ENCODE measurements around the gene A2ML1.
"Not testable (repeated sequence)": the region's sequence is repeated elsewhere in the genome, so short reads cannot be mapped to it uniquely, and the experiment has no call there.

Gene A2ML1

DNA sequence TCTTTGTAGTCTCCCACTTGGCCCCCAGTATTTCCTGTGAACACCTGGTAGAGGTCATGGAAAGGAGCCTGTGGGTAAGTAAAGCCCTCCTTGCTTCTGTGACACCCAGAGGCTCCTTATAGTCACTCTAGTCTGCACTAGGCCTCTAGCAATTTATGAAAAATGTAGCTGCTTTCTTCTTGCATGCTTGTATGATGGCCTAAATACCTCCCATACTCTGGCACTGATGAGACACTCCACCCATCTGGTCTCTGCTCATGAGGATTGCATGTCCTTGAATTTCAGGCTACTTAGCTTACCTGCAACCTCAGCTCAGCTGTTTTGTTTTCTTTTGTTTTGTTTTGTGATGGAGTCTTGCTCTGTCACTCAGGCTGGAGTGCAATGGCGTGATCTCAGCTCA, 4.6 kb upstream of the A2ML1 start:
- DNase-seq (ENCODE audit: low read depth in 3 of 3), result no peak

DNA sequence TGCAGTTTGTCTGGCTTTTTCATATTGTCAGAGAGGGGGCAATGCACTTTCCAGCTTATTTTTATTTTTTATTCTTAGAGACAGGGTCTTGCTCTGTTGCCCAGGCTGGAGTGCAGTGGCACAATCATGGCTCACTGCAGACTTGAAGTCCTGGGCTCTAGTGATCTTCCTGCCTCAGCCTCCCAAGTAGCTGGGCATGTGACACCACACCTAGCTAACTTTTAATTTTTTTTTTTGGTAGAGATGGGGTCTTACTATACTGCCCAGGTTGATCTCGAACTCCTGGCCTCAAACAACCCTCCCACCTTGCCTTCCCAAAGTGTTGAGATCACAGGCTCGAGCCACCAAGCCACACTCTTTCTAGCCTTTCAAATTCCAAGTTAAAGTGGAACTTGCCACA, 3.9 kb upstream of the A2ML1 start:
- DNase-seq (ENCODE audit: low read depth in 3 of 3), result no peak

- DNase-seq (ENCODE audit: low read depth in 3 of 3), result no peak
These were observed 2.8 kb upstream of the A2ML1 start for GRCh38 chr12:8819666-8819980.

DNA sequence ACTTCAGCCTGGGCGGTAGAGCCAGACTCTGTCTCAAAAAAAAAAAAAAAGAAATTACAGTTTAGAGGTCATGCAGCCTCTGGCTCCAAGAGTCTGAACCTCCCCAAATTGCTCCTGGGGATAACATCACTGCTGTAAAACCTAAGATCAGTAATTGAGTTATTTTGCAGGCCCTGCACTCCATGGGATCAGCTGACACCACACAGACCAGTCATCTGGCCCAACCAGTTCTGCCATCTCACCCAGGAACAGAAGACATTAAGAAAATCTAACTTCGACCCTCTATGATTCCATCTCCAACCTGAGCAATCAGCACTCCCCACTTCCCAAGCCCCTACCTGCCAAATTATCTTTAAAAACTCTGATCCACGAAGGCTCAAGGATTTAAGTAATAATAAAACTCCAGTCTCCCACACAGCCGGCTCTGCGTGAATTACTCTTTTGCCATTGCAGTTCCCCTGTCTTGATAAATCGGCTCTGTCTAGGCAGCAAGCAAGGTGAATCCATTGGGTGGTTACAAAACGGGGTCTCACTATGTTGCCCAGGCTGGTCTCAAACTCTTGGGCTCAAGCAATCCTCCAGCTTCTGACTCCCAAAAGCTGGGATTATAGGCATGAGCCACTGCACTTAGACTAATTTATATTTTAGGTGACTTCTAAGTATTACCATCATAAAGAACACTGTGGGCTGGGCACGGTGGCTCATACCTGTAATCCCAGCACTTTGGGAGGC, 1.6 kb upstream of the A2ML1 start:
- not testable (repeated sequence) for DNase-seq (ENCODE audit: low read depth in 3 of 3)

GRCh38 chr12:8821591-8821990, 830 bp upstream of the A2ML1 start:
- DNase-seq (ENCODE audit: low read depth in 3 of 3), result no peak

DNA sequence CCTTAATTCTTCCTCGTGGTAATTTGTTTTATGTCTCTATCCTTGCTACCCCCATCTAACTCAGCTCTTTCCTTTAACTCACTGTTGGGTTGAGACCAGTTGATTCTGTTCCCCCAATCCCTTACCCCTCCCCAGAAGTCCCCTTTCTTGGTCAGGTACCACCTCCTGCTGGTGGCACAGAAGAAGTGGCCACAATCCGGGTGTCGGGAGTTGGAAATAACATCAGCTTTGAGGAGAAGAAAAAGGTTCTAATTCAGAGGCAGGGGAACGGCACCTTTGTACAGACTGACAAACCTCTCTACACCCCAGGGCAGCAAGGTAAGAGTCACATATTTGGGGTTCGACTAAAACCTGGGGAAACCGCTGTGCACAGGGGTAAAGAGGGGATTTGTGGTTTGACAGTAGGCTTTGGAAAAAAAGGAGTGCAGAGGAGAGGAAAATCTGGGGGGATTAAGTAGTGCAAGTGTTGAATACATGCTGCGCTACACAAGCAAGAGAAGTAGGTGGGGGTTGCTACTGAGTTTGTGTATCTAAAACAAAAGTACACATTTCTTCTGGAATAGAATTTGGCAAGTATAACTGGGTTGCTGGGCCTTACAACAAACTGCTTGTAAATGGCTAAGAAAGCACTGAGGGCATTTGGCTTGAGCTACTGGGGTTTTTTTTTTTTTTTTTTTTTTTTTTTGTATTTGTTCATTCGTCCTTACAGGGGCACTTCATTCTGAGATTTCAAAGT, 1.3 kb downstream of the A2ML1 start:
- DNase-seq (ENCODE audit: low read depth in 3 of 3), result no peak

GRCh38 chr12:8827551-8828256, 5.3 kb downstream of the A2ML1 start:
- DNase-seq (ENCODE audit: low read depth in 3 of 3), result no peak

- DNase-seq (ENCODE audit: low read depth in 3 of 3), result no peak
These were observed 6.1 kb downstream of the A2ML1 start for GRCh38 chr12:8828257-8829124.

GRCh38 chr12:8829125-8829518, 6.7 kb downstream of the A2ML1 start:
- DNase-seq (ENCODE audit: low read depth in 3 of 3), result no peak

- DNase-seq (ENCODE audit: low read depth in 3 of 3), result no peak
These were observed 7.2 kb downstream of the A2ML1 start for GRCh38 chr12:8829621-8830020.

- DNase-seq (ENCODE audit: low read depth in 3 of 3), result no peak
These were observed 8.7 kb downstream of the A2ML1 start for GRCh38 chr12:8831116-8831515.

GRCh38 chr12:8832500-8832899, 10.1 kb downstream of the A2ML1 start:
- DNase-seq (ENCODE audit: low read depth in 3 of 3), result no peak

DNA sequence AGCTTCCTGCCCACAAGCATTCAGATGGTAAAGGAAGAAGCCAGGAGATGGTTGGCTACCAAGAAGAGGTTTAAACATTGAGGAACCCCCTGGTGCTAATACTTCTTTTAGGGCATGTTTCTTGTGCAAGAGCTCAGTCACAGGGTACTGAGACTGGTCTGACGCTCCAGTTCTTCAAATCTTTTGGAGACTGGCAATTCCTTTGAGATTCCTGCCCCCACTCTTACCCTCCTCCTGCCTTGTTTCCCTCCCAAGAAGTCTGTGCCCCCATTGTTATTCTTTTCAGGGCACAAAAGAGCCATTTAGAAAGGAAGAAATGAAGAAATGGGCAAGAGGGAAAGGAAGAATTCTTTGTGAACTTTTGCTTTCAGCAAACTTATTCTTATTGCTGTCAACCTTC, 11.8 kb downstream of the A2ML1 start:
- no peak for DNase-seq (ENCODE audit: low read depth in 3 of 3)

DNA sequence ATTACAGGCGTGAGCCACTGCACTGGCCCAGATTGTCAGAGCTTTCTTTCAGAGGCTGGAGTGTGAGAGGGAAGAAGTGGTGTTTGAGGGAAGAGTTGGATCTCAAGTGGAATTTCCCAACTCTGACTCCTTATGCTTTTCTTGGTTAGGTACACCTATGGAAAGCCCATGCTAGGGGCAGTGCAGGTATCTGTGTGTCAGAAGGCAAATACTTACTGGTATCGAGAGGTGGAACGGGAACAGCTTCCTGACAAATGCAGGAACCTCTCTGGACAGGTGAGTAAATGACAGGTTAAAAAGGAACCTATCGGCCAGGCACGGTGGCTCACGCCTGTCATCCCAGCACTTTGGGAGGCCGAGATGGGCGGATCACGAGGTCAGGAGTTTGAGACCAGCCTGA, 14.9 kb downstream of the A2ML1 start:
- DNase-seq (ENCODE audit: low read depth in 3 of 3), result no peak

GRCh38 chr12:8840321-8840720, 17.9 kb downstream of the A2ML1 start:
- no peak for DNase-seq (ENCODE audit: low read depth in 3 of 3)

- no peak for DNase-seq (ENCODE audit: low read depth in 3 of 3)
These were observed 18.7 kb downstream of the A2ML1 start for GRCh38 chr12:8840938-8841633.

GRCh38 chr12:8841778-8842177, 19.4 kb downstream of the A2ML1 start:
- no peak for DNase-seq (ENCODE audit: low read depth in 3 of 3)

GRCh38 chr12:8844665-8845064, 22.2 kb downstream of the A2ML1 start:
- no peak for DNase-seq (ENCODE audit: low read depth in 3 of 3)

DNA sequence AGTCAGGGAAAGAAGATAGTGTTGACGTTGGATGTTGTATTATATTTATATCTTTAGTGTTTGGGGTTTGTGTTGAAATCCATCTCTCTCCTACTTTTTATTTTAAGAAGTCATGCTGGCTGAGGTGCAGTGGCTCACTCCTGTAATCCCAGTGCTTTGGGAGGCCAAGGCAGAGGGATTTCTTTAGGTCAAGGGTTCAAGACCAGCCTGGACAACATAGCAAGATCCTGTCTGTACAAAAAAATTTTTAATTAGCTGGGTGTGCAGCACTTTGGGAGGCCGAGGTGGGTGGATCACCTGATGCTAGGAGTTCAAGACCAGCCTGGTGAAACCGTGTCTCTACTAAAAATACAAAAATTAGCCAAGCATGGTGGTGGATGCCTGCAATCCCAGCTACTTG, 23.9 kb downstream of the A2ML1 start:
- no peak for DNase-seq (ENCODE audit: low read depth in 3 of 3)

DNA sequence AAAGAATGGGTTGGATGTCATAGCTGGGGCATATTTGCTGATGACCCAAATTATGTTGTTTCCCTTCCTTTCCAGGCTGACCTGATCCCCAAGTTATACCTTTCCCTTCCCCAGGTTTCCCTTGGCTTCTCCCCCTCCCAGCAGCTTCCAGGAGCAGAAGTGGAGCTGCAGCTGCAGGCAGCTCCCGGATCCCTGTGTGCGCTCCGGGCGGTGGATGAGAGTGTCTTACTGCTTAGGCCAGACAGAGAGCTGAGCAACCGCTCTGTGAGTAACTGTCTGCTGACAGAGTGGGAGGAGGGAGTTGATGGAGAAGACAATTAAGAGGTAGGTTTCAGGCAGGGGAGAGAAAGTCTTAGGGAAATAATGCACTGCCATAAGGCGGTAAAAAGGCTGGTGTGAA, 25.0 kb downstream of the A2ML1 start:
- DNase-seq (ENCODE audit: low read depth in 3 of 3), result no peak

DNA sequence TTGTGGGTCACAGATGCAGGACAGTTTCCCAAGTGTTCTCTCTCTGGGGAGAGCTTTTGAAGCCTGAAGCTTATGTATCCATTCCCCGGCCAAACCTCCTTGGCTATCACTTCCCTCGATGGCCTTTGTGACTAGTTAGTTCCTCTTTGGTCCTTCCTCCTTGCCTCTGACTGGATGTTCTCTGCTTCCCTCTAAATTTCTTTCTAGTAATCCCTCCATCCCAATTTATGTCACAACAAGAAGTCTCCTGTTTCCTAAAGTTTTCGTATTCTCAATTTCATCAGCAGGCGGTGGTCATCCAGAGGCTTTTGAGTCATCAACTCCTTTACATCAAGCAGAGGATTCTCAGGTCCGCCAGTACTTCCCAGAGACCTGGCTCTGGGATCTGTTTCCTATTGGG, 27.5 kb downstream of the A2ML1 start:
- DNase-seq (ENCODE audit: low read depth in 3 of 3), result no peak

- no peak for DNase-seq (ENCODE audit: low read depth in 3 of 3)
These were observed 29.7 kb downstream of the A2ML1 start for GRCh38 chr12:8852119-8852518.
